Omental fat pad (tissue), 4 donors: Measurements from ENCODE around the gene FLYWCH1. TPM values are rescaled to one million over a fixed set of nuclear protein-coding genes. Genes with fewer than 3 reads are reported as not detected.
A peak's percentile ranks its signal among the peaks of the same experiment; 100 is the strongest.

Experiments used
- ATAC-seq: fragments of 150-250 bp; one replicate; pipeline ENCODE4 v1.9.1; 2016; ENCODE audit warnings: mild to moderate bottlenecking, moderate library complexity; ENCODE audit not compliant: low FRiP score
- DNase-seq: peaks from one replicate; pipeline ENCODE4 v3.0.0-alpha.2; 2019; ENCODE audit warnings: low spot score
- CTCF ChIP-seq, 3 donors: fragments of 450-650 bp; IDR thresholded peaks; one replicate each; pipeline ENCODE4 v1.5.1; 2016 to 2017; ENCODE audit warnings: antibody characterized with exemption in 3 of 3, mild to moderate bottlenecking in 3 of 3, moderate library complexity in 2 of 3
- total RNA-seq, 4 donors: library from RNA; depleted of rRNA; stranded (reverse); fragments of >200 nt; gene quantifications; one replicate each; pipeline ENCODE4 v1.1.0, GENCODE V29; 2016

FLYWCH1 gene
- total RNA-seq, 4 donors from 2014 or later = 14.8 to 45.6 (median 26.6) TPM

GRCh38 chr16:2884041-2884451 lies 27.7 kb upstream of the FLYWCH1 start:
- no peak for DNase-seq
- ATAC-seq = no peak
- no peak for TF ChIP-seq CTCF (IDR thresholded peaks at IDR 0.05)

GRCh38 chr16:2894231-2894630 lies 17.5 kb upstream of the FLYWCH1 start:
- ATAC-seq = no peak
- DNase-seq = no peak
- no peak for TF ChIP-seq CTCF (IDR thresholded peaks at IDR 0.05)

- no peak for ATAC-seq
- DNase-seq = no peak
- TF ChIP-seq CTCF (IDR thresholded peaks at IDR 0.05) = no peak
Measured at GRCh38 chr16:2895813-2896212, 15.9 kb upstream of the FLYWCH1 start.

- DNase-seq (no peak), ATAC-seq (no peak)
- no peak for TF ChIP-seq CTCF (IDR thresholded peaks at IDR 0.05)
Measured at GRCh38 chr16:2896480-2897010, 15.2 kb upstream of the FLYWCH1 start.

GRCh38 chr16:2897110-2897509 lies 14.6 kb upstream of the FLYWCH1 start:
- TF ChIP-seq CTCF (IDR thresholded peaks at IDR 0.05) = no peak
- ATAC-seq (peak; percentile 33), DNase-seq (no peak)

GRCh38 chr16:2898831-2899563 lies 12.7 kb upstream of the FLYWCH1 start:
- DNase-seq = no peak
- TF ChIP-seq CTCF (IDR thresholded peaks at IDR 0.05) = no peak
- ATAC-seq = no peak

GRCh38 chr16:2899564-2900072 lies 12.1 kb upstream of the FLYWCH1 start:
- TF ChIP-seq CTCF (IDR thresholded peaks at IDR 0.05) = no peak
- no peak for ATAC-seq
- DNase-seq = no peak
